Activated CD4-positive, alpha-beta T cell treated with anti-CD3 and anti-CD28 coated beads for 4 hours (primary cell): Measurements from ENCODE around the gene WASL.
"Not testable (repeated sequence)": the region's sequence is repeated elsewhere in the genome, so short reads cannot be mapped to it uniquely, and the experiment has no call there.

Experiments
- DNase-seq, 2 donors: peaks; one replicate each; pipeline ENCODE4 v3.0.0-alpha.2; 2020

WASL gene

DNA sequence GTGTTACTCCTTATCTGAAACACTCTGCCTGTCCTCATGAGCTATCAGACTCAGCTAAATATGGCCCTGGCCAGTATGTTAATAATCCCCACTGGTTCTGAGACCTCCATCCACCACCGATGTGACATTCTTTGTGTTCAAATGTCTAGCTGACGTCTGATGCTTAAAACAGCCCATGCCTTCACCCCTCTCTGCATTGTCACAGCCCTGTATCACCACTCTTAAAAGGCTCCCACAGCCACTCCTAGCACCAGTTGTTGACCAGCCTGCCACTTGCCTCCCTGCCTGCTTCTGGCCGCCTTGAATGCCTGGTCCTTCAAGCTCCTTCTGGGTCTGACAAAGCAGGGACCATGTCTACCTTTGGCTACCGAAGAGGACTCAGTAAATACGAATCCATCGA, 93.2 kb downstream of the WASL start, which contains the start of gene LMOD2:
TSS of gene LMOD2 (plus strand) at position 253 of the 400 bp plus-strand sequence. CDS start at position 351, 98 bp downstream.
- no peak for DNase-seq

DNA sequence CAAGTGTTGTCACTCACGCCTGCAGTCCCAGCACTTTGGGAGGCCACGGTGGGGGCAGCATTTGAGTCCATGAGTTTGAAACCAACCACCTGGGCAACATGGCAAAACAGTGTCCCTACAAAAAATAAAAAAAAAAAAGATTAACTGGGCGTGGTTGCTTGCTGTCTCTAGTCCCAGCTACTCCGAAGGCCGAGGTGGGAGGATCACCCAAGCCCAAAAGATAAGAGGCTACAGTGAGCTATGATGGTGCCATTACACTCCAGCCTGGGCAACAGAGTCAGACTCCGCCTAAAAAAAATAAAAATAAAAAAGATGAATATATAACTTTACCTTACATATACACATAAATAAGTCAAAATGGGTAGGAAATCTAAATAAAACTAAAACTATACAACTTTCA, 95.6 kb downstream of the WASL start:
- no peak for DNase-seq

DNA sequence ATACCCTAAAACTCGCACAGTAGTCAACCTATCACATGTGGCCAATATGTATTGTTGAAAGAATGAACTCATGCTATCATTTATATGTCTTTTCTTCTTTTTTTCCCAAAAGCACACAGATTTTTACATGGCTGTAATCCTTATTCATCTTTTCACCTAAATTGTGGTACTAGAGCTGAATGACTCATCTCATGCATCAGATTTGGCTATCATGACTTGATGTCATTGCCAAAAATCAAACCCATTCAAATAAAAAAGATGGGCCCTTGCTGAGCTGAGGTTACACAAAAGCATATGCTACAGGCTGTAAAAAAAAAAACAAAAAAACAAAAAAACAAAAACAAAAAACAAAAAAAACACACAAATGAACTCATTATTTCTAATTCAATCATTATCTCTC, 96.4 kb downstream of the WASL start:
- DNase-seq: no peak

DNA sequence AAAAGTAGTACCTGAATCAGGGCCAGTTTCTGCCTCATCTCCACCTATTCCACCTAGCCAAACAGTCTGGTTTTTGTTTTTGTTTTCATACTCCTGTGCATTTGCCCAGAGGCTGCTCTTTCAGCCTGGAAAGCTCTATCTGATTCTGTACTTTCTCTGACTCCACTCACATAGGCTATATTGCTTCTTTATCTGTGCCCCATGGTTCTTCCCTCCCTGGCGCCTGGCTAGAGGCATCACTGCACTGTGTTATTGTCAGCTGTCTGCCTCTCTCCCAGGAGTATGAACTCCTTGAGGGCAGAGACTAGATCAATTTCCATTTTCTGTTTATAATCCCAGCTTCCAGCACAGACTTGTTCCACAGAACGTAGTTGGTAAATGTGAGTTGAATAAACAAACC, 98.2 kb downstream of the WASL start:
- no peak for DNase-seq

DNA sequence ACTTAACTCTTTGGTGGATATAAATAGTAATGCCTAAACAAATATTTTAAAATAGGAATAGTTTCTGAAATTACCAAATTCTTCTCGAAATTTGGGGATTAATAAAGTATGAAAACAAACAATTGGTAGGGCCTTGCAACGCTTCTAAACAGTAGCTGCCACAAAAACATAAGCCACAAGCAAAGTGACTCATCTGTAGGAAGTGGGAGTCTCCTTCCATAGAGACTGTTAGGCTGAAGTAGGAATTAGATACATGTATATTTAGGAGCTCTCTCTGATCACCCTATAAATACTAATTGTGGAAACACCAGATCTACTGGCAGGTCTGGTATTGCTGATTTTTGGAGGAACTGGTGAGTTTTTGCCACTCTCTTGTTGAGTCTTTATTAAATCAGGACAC, 98.8 kb downstream of the WASL start:
- DNase-seq: no peak

DNA sequence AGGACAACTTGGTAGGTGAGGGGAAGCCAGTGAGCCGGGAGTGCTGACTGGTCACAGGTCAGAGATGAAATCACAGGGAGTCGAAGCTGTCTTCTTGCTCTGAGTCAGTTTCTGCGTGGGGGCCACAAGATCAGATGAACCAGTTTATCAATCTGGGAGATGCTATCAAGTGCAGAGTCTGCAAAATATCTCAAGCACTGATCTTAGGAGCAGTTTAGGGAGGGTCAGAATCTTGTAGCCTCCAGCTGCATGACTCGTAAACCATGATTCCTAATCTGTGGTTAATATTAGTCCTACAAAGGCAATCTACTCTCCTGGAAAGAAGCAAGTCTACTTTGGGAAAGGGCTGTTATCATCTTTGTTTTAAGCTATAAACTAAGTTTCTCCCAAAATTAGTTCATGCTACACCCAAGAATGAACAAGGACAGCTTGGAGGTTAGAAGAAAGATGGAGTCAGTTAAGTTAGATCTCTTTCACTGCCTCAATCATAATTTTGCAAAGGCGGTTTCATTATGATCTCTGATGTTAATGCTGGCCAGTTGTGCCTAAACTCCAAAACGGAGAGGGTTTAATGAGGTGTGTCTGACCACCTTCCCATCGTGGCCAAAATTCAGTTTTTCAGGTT, 101.6 kb downstream of the WASL start:
- DNase-seq: no peak

DNA sequence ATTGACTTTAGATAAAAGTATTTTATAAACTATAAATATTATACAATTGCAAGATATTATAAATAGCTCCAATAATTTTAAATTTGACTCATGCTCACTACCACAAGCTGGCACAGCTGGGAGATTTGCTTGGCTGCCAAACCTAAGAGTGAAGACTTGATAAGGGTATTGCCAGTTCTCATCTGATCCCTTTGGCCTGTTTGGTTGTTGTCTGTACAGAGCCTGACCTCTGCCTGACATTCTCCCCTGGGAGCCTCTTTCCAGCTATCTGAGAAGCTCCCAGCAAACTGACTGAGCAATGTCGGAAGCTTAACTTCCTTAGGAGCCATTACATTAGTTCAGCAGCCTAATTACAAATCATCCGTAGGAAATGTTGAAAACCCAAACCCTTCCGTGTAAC, 103.3 kb downstream of the WASL start:
- DNase-seq: no peak

DNA sequence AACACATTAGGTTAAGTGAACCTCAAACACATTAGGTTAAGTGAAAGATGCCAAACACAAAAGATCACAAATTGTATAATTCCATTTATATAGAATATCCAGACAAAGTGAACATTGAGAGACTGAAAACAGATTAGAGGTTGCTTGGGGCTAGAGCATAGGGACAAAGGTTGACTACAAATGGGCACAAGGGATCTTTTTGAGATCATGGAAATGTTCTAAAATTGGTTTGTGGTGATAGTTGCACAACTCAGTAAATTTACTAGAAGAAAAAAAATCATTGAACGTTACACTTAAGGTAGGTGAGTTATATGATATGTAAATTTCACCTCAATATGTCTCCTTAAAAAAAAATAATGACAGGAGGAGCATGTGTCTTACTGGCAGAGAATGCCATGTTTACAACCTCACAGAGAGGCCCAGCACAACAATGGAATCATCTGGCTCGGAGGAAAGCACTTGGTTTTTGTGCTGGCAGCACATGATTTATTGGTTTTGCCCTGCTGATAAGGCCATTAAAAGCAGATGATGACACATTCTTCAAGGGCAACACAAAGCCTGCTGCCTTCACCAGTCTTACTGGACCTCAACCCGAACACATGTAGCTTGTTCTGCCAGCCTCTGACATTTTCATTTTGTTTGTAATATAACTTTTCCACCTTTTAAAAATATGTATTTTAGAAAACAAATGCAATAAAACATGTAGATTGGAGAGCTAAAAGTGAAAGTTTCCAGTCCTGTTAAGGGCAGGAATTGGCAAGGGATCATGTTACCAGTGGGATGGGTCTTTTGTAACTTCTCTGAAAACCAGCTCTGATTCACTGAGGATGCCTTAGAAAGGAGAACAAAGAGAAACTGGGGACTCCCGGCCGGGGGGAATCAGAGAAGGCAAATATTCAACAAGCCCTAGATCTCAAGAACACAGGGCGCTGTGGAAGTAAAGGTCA, 105.0 kb downstream of the WASL start:
- DNase-seq: no peak

DNA sequence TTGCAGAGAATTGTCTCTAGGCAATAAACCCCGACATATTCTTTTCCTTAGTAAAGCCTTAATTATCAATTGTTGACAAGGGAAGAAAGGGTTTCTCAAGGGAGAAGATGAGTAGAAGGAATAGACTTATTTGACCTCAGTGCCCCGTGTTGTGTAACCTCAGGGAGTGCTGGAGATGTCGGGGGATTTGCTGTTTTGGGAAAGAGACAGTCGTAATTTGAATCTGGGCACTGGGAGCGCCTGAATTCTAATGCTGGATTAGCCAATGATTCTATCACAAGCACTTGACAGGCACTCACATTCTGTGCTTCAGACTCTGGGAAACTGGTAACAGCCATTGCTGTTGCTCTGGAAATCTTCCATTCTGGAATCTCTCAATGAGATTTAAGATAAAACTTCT, 106.9 kb downstream of the WASL start:
- no peak for DNase-seq

DNA sequence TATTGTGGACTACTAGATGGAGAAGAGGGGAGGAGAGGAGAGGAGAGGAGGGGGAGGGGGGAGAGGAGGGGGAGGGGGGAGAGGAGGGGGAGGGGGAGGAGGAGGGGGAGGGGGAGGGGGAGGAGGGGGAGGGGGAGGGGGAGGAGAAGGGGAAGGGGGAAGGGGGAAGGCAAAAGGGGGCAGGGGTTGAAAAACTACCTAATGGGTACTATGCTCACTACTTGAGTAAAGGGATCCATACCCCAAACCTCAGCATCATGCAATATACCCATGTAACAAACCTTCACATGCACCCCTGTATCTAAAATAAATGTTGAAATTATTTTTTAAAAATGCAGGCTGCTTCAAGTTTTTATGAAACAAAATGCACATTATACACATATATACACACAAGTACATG, 108.2 kb downstream of the WASL start:
- no peak for DNase-seq

DNA sequence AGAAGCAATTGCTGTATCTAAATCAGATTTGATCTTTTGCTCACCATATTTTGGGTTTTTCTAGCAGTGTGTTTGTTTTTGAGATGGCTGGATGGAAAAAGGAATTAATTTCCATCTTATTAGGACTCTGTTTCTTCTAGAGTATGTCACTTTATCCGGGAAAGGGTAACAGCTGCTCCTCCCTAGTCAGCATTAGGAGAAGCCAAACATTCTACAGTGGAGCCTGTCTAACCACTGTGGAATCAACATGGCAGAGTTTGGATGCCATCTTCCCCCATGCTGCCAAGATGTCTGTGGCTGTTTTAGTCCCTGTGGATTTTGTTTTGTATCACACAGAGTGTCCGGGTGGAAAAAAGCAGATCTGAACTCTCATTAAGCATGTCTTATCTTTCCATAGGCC, 109.2 kb downstream of the WASL start:
- DNase-seq: no peak

DNA sequence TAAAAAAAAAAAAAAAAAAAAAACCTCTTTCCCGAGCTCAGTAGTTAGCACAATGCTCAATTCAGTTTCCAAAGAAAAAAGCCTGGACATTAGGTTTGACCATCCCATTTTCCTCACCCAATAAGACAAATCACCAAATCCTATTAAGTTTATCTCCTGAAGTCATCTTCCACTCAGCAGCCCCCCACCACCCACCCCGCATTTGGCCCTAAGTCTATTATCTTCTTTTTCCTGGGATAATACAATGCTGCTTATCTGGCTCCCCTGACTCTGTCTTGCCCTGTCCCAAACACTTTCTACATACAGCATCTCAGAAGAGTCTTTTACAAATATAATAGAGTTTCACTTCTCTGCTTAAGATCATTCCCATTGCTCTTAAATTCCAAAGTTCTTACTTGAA, 110.9 kb downstream of the WASL start:
- DNase-seq: no peak

DNA sequence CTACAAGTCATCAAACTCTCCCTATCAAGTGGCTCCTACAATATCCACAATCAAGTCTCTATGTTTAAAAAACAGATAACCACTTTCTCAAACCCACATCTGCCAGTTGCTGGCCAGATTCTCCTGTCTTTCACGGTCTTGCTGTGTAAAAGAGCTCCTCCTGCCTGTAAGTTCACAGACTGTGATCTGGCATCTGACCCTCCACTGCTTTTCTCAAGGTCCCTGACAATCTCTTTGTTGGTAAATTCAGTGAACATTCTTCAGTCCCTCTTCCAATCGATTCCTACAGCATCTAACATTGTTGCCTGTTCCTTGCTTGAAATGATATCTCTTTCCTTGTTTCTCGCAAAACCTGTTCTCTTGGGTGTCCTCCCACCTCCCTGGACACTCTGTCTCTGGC, 111.6 kb downstream of the WASL start:
- no peak for DNase-seq

DNA sequence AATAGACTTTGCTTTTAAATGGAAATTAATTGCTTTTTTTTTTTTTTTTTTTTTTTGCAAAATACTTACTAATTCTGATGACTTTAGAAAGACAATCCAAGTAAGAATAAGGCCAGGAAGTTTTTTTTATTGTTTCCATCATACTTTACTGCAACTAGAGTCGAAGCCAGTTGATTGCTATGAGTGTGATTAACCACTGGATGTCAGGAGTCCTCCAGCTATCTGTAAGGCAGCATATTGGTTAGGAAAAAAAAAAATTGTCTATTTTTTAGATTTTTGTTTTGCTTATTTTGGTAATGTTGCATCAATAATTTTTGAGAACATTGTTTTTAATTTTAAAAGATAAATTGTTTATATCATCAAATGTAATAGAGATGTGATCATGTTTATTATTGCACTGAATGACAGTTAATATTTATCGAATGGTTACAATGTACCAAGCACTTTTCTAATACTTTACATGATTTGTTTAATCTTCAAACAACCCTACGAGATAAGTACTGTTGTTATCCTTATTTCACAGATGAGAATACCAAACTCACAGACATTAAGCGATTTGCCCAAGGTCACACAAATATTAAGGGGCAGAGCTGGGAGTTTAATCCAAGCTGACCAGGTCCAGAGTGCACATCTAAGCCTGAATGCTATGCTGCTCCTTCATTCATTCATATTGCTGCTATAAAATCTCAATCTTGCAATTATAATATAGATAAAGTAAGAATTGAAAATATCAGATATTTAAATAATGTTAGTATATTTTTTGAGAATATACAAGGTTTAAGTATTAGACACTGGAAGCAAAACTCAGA, 113.0 kb downstream of the WASL start:
- no peak for DNase-seq

DNA sequence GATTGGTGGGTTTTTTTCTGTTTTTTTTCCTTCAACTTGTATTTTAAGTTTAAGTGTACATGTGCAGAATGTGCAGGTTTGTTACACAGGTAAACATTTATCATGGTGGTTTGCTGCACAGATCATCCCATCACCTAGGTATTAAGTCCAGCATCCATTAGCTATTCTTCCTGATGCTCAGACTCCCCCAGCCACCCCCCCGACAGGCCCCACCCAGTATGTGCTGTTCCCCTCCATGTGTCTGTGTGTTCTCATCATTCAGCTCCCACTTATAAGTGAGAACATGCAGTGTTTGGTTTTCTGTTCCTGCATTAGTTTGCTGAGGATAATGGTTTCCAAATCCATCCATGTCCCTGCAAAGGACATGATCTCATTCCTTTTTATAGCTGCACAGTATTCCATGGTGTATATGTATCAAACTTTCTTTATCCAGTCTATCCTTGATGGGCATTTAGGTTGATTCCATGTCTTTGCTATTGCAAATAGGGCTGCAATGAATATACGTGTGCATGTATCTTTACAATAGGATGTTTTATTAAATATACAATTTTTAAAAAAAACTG, 114.7 kb downstream of the WASL start:
- DNase-seq: not testable (repeated sequence)

DNA sequence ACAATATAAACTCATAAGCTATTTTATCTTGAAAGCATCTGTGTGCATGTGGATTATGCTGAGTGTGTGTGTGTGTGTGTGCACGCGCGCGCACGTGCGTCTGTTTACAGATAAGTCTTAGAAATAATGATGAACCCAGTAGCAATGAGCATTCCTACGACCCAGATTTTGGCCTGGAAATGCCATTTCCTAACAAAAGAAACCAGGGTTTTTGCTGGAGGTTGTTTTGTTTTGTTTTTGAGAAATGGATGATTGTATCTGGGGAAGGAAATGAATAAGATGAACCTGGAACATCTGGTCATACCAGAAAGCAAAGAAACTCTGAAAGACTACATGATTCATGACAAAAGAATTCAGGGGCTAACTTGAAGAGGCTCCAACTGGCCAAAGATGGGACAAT, 115.2 kb downstream of the WASL start:
- DNase-seq: no peak

DNA sequence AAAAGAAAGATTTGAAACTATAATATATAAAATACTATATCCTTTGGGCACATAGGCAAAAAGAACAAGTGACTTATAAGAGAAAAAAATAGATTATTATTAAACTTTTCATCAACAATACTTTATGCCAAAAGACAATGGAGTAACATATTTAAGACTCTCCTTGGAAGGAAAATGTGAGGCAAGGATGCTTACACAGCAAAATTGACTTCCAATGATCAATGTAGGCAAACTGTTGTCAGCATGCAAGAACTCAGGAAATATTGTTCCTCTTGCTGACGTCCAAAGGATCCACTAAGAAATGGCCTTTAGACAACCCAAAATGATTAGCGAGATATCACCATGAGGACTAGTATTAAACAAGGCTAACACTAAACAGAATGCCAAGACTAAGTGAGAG, 116.0 kb downstream of the WASL start:
- no peak for DNase-seq
